ENCODE measurements around the gene FLYWCH1. TPM values are rescaled to one million over a fixed set of nuclear protein-coding genes. Genes with fewer than 3 reads are reported as not detected.
"Not testable (repeated sequence)": the region's sequence is repeated elsewhere in the genome, so short reads cannot be mapped to it uniquely, and the experiment has no call there.

FLYWCH1 gene
- total RNA-seq, 2 donors from 2014 or later: 31.5 to 37.8 TPM

DNA sequence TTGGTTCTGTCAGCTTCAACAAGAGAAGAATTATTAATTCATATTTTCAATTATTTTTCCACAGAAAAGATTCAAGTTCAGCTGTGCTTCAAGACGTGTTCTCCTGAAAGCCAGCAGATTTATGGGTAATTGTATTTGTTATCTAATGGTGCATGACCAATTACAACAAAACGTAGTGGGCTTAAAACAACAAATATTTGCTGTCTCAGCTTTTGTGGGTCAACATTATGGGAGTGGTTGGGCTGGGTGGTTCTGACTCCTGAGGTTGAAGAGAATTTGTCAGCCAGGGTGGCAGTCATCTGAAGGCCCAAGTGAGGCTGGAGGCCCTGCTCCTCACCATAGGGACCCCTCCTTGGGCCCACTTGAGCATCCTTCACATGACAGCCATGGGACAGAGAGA, 28.2 kb downstream of the FLYWCH1 start:
- H3K27me3 ChIP-seq: no peaks in the 10 kb centered on the region
- H3K9me3 ChIP-seq: no peaks in the 10 kb centered on the region
- no peak for DNase-seq (ENCODE audit: low spot score)
- peaks cover 80% of the 10 kb centered on the region for H3K36me3 ChIP-seq
- TF ChIP-seq, protein P1, sequence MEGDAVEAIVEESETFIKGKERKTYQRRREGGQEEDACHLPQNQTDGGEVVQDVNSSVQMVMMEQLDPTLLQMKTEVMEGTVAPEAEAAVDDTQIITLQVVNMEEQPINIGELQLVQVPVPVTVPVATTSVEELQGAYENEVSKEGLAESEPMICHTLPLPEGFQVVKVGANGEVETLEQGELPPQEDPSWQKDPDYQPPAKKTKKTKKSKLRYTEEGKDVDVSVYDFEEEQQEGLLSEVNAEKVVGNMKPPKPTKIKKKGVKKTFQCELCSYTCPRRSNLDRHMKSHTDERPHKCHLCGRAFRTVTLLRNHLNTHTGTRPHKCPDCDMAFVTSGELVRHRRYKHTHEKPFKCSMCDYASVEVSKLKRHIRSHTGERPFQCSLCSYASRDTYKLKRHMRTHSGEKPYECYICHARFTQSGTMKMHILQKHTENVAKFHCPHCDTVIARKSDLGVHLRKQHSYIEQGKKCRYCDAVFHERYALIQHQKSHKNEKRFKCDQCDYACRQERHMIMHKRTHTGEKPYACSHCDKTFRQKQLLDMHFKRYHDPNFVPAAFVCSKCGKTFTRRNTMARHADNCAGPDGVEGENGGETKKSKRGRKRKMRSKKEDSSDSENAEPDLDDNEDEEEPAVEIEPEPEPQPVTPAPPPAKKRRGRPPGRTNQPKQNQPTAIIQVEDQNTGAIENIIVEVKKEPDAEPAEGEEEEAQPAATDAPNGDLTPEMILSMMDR (IDR thresholded peaks at IDR 0.05): no peak
- no peak overlapping the region for H3K4me3 ChIP-seq
- no peaks in the 10 kb centered on the region for H3K4me1 ChIP-seq
- H3K27ac ChIP-seq: no peak overlapping the region

DNA sequence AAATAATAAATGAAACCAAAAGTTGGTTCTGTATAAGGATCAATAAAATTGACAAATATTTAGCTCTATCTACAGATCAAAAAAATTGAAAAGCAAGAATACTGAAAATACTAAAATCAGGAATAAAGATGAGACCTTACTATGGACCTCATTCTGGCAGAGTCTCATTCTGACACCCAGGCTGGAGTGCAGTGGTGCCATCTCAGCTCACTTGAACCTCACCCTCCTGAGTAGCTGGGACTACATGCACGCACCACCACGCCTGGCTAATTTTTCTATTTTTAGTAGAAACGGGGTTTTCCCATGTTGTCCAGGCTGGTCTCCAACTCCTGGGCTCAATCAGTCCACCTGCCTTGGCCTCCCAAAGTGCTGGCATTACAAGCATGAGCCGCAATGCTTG, 30.3 kb downstream of the FLYWCH1 start:
- H3K9me3 ChIP-seq: no peaks in the 10 kb centered on the region
- no peaks in the 10 kb centered on the region for H3K27me3 ChIP-seq
- DNase-seq (ENCODE audit: low spot score): no peak
- TF ChIP-seq, protein P1 (IDR thresholded peaks at IDR 0.05): no peak
- no peak overlapping the region for H3K4me3 ChIP-seq
- H3K36me3 ChIP-seq: peaks cover 65% of the 10 kb centered on the region
- no peaks in the 10 kb centered on the region for H3K4me1 ChIP-seq
- no peak overlapping the region for H3K27ac ChIP-seq

DNA sequence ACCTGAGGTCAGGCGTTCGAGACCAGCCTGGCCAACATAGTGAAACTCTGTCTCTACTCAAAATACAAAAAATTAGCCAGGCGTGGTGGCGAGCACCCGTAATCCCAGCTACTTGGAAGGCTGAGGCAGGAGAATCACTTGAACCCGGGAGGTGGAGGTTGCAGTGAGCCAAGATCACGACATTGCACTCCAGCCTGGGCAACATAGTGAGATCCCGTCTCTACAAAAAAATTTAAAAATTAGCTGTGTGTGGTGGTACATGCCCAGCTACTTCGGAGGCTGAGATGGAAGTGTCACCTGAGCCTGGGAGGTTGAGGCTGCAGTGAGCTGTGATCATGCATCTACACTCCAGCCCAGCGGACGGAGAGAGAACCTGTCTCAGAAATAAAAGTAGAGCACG, 32.0 kb downstream of the FLYWCH1 start:
- not testable (repeated sequence) for H3K27me3 ChIP-seq; H3K9me3 ChIP-seq; H3K27ac ChIP-seq; H3K4me3 ChIP-seq; DNase-seq (ENCODE audit: low spot score); H3K4me1 ChIP-seq
- peaks cover 49% of the 10 kb centered on the region for H3K36me3 ChIP-seq

DNA sequence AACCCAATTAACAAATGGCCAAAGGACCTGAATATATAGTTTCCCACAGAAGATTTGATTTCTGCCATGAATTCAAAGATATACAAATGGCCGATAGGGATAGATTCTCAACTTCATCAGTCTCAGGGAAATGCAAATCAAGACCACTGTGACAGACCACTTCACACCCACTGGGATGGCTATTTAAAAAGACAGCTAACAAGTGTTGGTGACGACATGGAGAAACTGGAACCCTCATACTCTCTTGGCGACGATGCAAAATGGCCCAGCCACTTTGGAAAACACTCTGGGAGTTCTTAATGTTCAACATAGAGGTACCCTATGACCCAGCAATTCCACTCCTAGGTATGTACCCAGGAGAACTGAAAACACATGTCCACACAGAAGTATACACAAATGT, 34.9 kb downstream of the FLYWCH1 start:
- TF ChIP-seq, protein P1 (IDR thresholded peaks at IDR 0.05): no peak

DNA sequence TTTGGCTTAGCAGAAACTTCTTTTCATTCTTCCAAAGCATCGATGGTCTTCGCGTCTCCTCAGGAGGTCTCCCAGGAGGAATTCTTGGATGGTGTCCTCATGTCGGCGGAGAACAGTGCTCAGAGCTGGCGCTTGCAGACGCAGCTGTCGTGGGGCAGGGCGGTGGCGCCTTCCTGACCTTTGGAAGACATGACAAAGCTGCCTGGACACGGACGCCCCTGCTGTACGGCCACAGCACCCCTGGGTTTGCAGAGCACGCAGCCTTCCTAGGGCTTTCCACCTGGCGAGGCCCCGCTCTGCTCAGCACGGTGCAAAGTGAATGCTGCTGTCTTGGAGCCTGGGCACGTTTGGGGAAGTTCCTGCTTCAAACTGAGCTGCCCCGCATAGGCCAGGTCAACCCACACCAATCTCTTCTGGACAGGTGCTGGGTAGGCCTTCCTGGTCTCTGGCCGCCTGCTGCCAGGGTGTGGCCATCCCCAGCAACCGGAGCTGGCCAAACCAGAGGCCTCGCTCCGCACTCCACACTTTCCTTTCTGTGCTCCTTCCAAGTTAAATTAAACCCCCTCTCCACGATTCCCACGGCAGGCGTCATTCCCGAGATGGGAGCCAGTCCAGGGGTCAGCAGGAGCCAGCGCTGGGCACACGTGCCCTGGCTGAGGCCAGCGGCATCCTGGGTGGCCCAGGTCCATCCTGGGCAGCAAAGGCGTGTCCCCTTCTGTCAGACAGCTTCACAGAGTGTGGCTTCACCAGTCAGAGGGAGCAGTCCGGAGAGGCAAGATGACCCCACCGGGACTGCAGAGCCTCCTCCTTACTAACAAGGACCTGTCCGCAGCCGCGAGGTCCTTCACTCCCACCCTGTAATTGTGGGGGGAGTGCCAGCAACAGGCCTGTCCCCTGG, 37.3 kb downstream of the FLYWCH1 start:
- Histone ChIP-seq H3K4me1 (no peaks in the 10 kb centered on the region), H3K4me3 (no peak overlapping the region), H3K27ac (no peak overlapping the region), H3K36me3 (peaks cover 14% of the 10 kb centered on the region), H3K9me3 (no peaks in the 10 kb centered on the region), H3K27me3 (no peaks in the 10 kb centered on the region)
- DNase-seq (ENCODE audit: low spot score): no peak
- TF ChIP-seq, protein P1 (IDR thresholded peaks at IDR 0.05): no peak

More for the DNA sequence above, 34.9 kb downstream of the FLYWCH1 start:
- no peak for DNase-seq (ENCODE audit: low spot score)
- Histone ChIP-seq H3K27me3 (no peaks in the 10 kb centered on the region), H3K4me1 (no peaks in the 10 kb centered on the region), H3K36me3 (peaks cover 33% of the 10 kb centered on the region), H3K4me3 (no peak overlapping the region), H3K27ac (no peak overlapping the region), H3K9me3 (no peaks in the 10 kb centered on the region)

DNA sequence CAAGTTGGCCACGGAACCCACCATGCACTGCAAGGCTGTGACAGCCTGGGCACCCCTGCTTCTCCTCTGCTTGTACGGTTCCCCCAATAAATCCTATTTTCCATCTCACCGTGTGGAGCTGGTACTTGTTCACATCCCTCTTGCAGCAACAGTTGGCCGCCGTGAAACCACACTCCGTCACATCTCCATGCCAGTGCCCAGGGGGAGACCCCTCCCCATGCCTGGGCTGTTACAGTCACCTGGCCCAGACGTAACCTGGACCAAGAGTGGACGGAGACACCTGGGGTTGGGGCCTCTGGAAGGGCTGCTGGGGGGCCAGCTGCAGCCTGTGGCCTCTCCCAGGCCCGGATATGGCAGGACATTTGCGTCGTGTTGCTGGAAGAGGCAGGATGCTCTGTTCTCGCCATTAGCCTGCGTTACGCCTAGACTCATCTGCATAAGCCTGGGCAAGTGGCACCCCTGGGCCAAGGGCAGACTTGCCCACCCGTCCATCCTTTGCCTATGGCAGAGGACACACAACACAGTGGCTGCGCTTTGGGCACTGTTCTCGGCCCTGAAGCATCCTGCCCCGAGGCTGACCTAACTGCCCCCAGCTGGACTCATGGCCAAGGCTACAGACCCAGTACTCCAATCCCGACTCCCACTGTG, 38.1 kb downstream of the FLYWCH1 start:
- TF ChIP-seq, protein P1 (IDR thresholded peaks at IDR 0.05): no peak
- Histone ChIP-seq H3K9me3 (no peaks in the 10 kb centered on the region), H3K4me3 (no peak overlapping the region), H3K36me3 (peaks cover 14% of the 10 kb centered on the region), H3K27ac (no peak overlapping the region), H3K27me3 (no peaks in the 10 kb centered on the region), H3K4me1 (no peaks in the 10 kb centered on the region)
- DNase-seq (ENCODE audit: low spot score): no peak

All from right atrium auricular region (tissue), 2 donors.